SK-N-MC (cell line): Measurements from ENCODE around the gene MED4.

Experiments used
- DNase-seq: peaks from one replicate; pipeline ENCODE4 v3.0.0-alpha.2; 2011; ENCODE audit warnings: low read depth, low spot score
- H3K27ac ChIP-seq: fragments of 200-600 bp; sonication (generic); 2 replicates; pipeline ENCODE4 v1.5.1; 2016; ENCODE audit warnings: mixed run types
- H3K36me3 ChIP-seq: fragments of 200-600 bp; sonication (generic); 2 replicates; pipeline ENCODE4 v1.6.1; 2017; ENCODE audit warnings: antibody characterized with exemption, low read length, mixed read lengths; ENCODE audit not compliant: insufficient read depth
- H3K4me3 ChIP-seq: fragments of 200-600 bp; sonication (generic); 2 replicates; pipeline ENCODE4 v1.5.1; 2016
- H3K9ac ChIP-seq: fragments of 200-600 bp; sonication (generic); 2 replicates; pipeline ENCODE4 v1.8.0; 2017; ENCODE audit warnings: mixed run types, mixed read lengths; ENCODE audit not compliant: insufficient read length
- H3K9me3 ChIP-seq: fragments of 200-600 bp; sonication (generic); 2 replicates; pipeline ENCODE4 v1.6.1; 2017; ENCODE audit warnings: low read depth, mild to moderate bottlenecking, antibody characterized with exemption, low read length, moderate library complexity, mixed read lengths
- EZH2 ChIP-seq: fragments of 200-600 bp; sonication (generic); IDR thresholded peaks from one replicate; pipeline ENCODE4 v1.6.1; 2017; ENCODE audit warnings: antibody characterized with exemption
- FOXP2 ChIP-seq: optimal IDR thresholded peaks from 2 replicates; pipeline ENCODE3; 2011; ENCODE audit warnings: mild to moderate bottlenecking, moderate library complexity; ENCODE audit not compliant: insufficient read depth; ENCODE audit errors: extremely low read length, control extremely low read depth
- POLR2AphosphoS5 ChIP-seq: IDR thresholded peaks from 2 replicates; pipeline ENCODE4 v1.6.1; 2012; ENCODE audit warnings: mild to moderate bottlenecking, low read depth, low read length, borderline replicate concordance

MED4 gene

GRCh38 chr13:48108106-48108505, 13.2 kb upstream of the MED4 start:
- Histone ChIP-seq H3K27ac (no peak overlapping the region), H3K9me3 (no peaks in the 10 kb centered on the region), H3K4me3 (no peak overlapping the region), H3K36me3 (no peaks in the 10 kb centered on the region), H3K9ac (no peak overlapping the region)
- DNase-seq, result no peak
- TF ChIP-seq EZH2, result no peak
- no peak for TF ChIP-seq POLR2AphosphoS5
- TF ChIP-seq FOXP2, result no peak

- H3K36me3 ChIP-seq, result no peaks in the 10 kb centered on the region
- no peak for TF ChIP-seq EZH2
- no peak for TF ChIP-seq FOXP2
- no peak for TF ChIP-seq POLR2AphosphoS5
These were observed 2.9 kb upstream of the MED4 start for GRCh38 chr13:48097793-48098192.

GRCh38 chr13:48096670-48097069, 1.8 kb upstream of the MED4 start:
- Histone ChIP-seq H3K9ac (no peak overlapping the region), H3K27ac (no peak overlapping the region)

More at GRCh38 chr13:48097793-48098192, 2.9 kb upstream of the MED4 start:
- no peak overlapping the region for H3K4me3 ChIP-seq
- H3K27ac ChIP-seq, result no peak overlapping the region
- H3K9me3 ChIP-seq, result no peaks in the 10 kb centered on the region
- DNase-seq, result no peak
- H3K9ac ChIP-seq, result no peak overlapping the region

GRCh38 chr13:48094404-48094780, 512 bp downstream of the MED4 start:
- Histone ChIP-seq H3K27ac (0 out of 2 replicates have a peak overlapping the region, but pooled peaks have one; percentile 6), H3K9me3 (no peaks in the 10 kb centered on the region), H3K9ac (peak overlapping the region; percentile 91), H3K36me3 (no peaks in the 10 kb centered on the region), H3K4me3 (peak overlapping the region; percentile 80)
- DNase-seq, result no peak
- TF ChIP-seq POLR2AphosphoS5 (no peak), EZH2 (no peak), FOXP2 (no peak)

More at GRCh38 chr13:48096670-48097069, 1.8 kb upstream of the MED4 start:
- TF ChIP-seq POLR2AphosphoS5, result no peak
- TF ChIP-seq EZH2, result no peak
- no peak for TF ChIP-seq FOXP2
- H3K36me3 ChIP-seq, result no peaks in the 10 kb centered on the region
- H3K4me3 ChIP-seq, result no peak overlapping the region
- H3K9me3 ChIP-seq, result no peaks in the 10 kb centered on the region
- no peak for DNase-seq

GRCh38 chr13:48093588-48093987, 1.3 kb downstream of the MED4 start:
- no peaks in the 10 kb centered on the region for H3K9me3 ChIP-seq
- H3K36me3 ChIP-seq, result no peaks in the 10 kb centered on the region
- H3K4me3 ChIP-seq, result peak overlapping the region; percentile 80
- TF ChIP-seq POLR2AphosphoS5 (no peak), EZH2 (no peak), FOXP2 (no peak)
- H3K27ac ChIP-seq, result no peak overlapping the region
- no peak for DNase-seq
- peak overlapping the region; percentile 91 for H3K9ac ChIP-seq

GRCh38 chr13:48086272-48086671, 8.6 kb downstream of the MED4 start:
- DNase-seq, result no peak
- Histone ChIP-seq H3K27ac (no peak overlapping the region), H3K9me3 (no peaks in the 10 kb centered on the region), H3K36me3 (peaks cover 41% of the 10 kb centered on the region), H3K9ac (no peak overlapping the region), H3K4me3 (no peak overlapping the region)
- no peak for TF ChIP-seq POLR2AphosphoS5
- no peak for TF ChIP-seq FOXP2
- no peak for TF ChIP-seq EZH2

GRCh38 chr13:48081739-48082138, 13.2 kb downstream of the MED4 start:
- no peak overlapping the region for H3K4me3 ChIP-seq
- no peak overlapping the region for H3K27ac ChIP-seq
- TF ChIP-seq EZH2 (no peak), POLR2AphosphoS5 (no peak), FOXP2 (no peak)
- no peaks in the 10 kb centered on the region for H3K9me3 ChIP-seq
- no peak for DNase-seq
- H3K36me3 ChIP-seq, result peaks cover 80% of the 10 kb centered on the region
- H3K9ac ChIP-seq, result no peak overlapping the region

- Histone ChIP-seq H3K36me3 (peaks cover 92% of the 10 kb centered on the region), H3K27ac (no peak overlapping the region), H3K9ac (no peak overlapping the region), H3K4me3 (no peak overlapping the region), H3K9me3 (no peaks in the 10 kb centered on the region)
- DNase-seq, result no peak
- TF ChIP-seq FOXP2, result no peak
- no peak for TF ChIP-seq EZH2
- TF ChIP-seq POLR2AphosphoS5, result no peak
These were observed 16.6 kb downstream of the MED4 start for GRCh38 chr13:48078251-48078656.

- H3K27ac ChIP-seq, result no peak overlapping the region
- H3K9ac ChIP-seq, result no peak overlapping the region
- DNase-seq, result no peak
- peaks cover 7% of the 10 kb centered on the region for H3K9me3 ChIP-seq
- peaks cover 98% of the 10 kb centered on the region for H3K36me3 ChIP-seq
- no peak for TF ChIP-seq EZH2
- no peak for TF ChIP-seq POLR2AphosphoS5
- TF ChIP-seq FOXP2, result no peak
- no peak overlapping the region for H3K4me3 ChIP-seq
These were observed 20.9 kb downstream of the MED4 start for GRCh38 chr13:48074006-48074405.

- no peak overlapping the region for H3K9ac ChIP-seq
- no peak overlapping the region for H3K27ac ChIP-seq
- H3K36me3 ChIP-seq, result peaks cover 98% of the 10 kb centered on the region
- H3K4me3 ChIP-seq, result no peak overlapping the region
- H3K9me3 ChIP-seq, result peaks cover 16% of the 10 kb centered on the region
- TF ChIP-seq FOXP2 (no peak), EZH2 (no peak), POLR2AphosphoS5 (no peak)
- DNase-seq, result no peak
These were observed 22.1 kb downstream of the MED4 start for GRCh38 chr13:48072787-48073186.
